GM18502 (cell line): ENCODE measurements around the gene MORN3.
"Not testable (repeated sequence)": the region's sequence is repeated elsewhere in the genome, so short reads cannot be mapped to it uniquely, and the experiment has no call there.

Experiments used
- ATAC-seq: cut with Tn5 transposase; IDR thresholded peaks from one replicate; pipeline ENCODE4 v1.9.1; 2021; ENCODE audit warnings: mild to moderate bottlenecking; ENCODE audit not compliant: unreplicated experiment, poor library complexity

Gene MORN3

DNA sequence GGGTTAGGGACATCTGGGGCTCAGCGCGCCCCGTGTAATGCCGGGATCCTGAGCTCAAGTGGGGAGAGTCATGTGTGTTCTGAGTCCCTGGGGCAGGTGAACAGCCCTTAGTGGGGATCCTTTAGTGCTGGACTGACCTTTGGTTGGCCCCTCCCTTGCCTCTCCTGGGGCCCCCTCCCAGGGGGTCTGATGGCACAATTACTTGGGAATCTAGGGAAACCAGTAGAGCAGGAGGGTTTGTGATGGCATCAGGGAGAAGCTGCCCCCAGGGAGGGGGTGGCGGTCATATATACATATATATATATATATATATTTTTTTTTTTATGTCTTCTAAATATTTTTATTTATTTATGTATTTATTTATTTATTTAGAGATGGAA, at the start of gene MORN3:
MORN3 (minus strand) TSS at position 134 of the 380 bp plus-strand sequence. CDS start 171 bp downstream, outside the sequence.
- no peak for ATAC-seq

GRCh38 chr12:121718653-121719239, 49.3 kb upstream of the MORN3 start:
- ATAC-seq = no peak

GRCh38 chr12:121717041-121717699, 47.7 kb upstream of the MORN3 start:
- ATAC-seq = no peak

DNA sequence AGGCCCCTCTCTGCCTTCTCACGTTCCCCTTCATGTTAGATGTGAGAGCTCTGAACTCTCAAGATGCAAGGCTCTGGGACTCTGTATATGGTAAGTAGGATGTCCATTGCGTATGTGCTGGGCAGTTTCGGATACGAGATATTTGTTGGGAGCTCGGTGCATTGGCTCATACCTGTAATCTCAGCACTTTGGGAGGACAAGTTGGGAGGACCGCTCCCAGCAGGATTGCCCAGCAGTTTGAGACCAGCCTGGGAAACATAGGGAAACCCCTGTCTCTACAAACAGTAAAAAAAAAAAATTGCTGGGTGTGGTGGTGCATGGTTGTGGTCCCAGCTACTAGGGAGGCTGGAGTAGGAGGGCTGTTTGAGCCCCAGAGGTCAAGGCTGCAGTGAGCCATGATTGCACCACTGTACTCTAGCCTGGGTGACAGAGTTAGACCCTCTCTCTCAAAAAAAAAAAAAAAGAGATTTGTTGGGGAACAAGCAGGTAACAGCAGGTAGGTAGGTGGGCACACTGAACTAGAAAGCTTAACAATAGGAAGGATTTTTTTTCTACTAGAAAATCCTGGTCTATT, 46.5 kb upstream of the MORN3 start:
- no peak for ATAC-seq

DNA sequence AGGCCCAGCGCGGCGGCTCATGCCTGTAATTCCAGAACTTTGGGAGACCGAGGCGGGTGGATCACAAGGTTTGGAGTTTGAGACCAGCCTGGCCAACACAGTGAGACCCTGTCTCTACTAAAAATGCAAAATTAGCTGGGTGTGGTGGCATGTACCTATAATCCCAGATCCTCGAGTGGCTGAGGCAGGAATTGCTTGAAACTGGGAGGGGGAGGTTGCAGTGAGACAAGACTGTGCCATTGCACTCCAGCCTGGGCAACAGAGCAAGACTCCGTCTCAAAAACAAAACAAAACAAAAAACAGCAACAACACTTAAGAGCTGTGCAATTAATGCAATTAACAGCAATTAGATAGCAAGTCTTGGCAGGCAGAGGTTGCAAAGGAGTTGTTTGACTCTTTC, 45.6 kb upstream of the MORN3 start:
- ATAC-seq = not testable (repeated sequence)

DNA sequence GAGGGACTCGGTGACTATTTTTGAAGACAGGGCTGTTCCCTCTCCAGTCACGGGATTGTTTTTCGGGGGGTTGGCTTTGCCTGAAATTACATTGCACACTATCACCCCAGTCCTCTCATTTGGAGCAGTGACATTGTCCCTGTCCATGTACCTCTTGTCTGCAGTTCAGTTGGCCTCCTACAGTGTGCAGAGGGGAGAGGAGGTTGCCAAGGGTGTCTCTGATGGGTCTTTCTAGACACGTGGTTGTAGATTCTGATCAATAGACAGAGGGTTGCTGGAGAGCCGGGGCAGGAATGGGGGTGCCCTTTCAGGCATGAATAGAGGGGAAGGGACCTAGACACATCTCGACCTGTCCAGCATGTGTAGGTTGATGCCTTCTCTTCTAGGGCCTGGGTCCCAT, 44.3 kb upstream of the MORN3 start:
- ATAC-seq = no peak

DNA sequence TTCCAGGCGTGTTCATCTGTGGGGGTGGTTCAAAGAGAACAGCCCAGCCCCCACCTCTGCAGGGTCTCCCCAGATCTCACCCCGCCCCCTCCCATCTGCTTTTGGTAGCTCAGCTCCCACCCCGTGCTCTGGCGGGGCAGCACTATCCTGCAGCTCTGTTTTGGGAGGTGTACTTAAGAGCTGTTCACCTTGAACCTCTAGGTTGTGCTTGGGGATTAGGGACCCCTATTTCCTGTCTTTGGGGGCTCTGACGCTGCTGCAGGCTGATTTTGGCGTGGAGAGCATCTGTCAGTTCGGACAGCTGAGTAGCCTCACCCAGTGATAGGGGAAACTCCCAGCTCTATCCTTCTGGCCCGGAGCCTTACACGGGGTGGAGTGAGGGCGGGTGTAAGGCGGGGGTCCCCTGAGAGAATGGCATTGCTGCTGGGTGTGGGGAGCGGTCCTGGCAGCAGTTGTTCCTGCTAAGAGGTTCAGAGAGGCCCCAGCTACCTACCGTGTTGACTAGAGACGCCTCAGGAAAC, 43.9 kb upstream of the MORN3 start:
- peak; percentile 3 for ATAC-seq

- peak; percentile 80 for ATAC-seq
Observed at GRCh38 chr12:121712461-121713256, 43.2 kb upstream of the MORN3 start, which contains the start of gene TMEM120B. Gene TMEM120B (plus strand): TSS chr12:121712752. CDS start chr12:121712896, 144 bp downstream.

DNA sequence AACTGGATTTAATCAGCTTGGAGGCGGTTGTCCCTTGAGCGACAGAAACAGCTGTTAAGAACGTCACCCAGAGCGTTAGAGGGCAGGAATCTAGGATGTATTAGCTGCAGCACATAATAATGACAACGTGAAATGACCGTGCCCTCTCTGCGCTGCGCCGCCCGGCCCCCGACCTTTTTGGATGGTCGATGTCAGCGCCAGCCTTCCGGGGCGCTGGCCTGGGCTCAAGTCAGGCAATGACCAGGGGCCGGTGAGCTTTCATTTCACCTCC, 42.7 kb upstream of the MORN3 start:
- ATAC-seq = peak; percentile 16

- peak; percentile 3 for ATAC-seq
Observed at GRCh38 chr12:121711361-121712189, 42.1 kb upstream of the MORN3 start.

- no peak for ATAC-seq
Observed at GRCh38 chr12:121709478-121709961, 40.1 kb upstream of the MORN3 start.

GRCh38 chr12:121709064-121709424, 39.6 kb upstream of the MORN3 start:
- ATAC-seq = not testable (repeated sequence)

GRCh38 chr12:121708313-121709063, 39.0 kb upstream of the MORN3 start:
- no peak for ATAC-seq

- no peak for ATAC-seq
Observed at GRCh38 chr12:121705514-121705913, 36.1 kb upstream of the MORN3 start.

DNA sequence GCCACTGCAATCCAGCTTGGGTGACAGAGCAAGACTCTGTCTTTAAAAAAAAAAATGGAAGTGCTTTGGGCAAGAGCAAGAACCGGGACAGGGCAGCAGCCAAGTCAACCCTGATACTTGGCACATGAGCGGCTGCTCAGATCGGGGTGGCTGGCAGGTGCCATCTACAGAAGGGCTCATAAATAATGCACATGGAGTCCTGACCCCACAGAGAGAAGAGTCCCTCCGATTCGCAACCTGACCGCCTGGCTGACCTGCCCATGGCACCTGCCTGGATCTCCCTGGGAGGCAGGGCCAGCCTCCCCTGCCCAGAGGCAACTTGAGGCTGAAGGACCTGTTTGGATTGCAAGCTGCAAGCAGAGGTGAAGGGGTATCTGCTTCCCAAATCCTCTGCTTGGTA, 33.5 kb upstream of the MORN3 start:
- no peak for ATAC-seq

DNA sequence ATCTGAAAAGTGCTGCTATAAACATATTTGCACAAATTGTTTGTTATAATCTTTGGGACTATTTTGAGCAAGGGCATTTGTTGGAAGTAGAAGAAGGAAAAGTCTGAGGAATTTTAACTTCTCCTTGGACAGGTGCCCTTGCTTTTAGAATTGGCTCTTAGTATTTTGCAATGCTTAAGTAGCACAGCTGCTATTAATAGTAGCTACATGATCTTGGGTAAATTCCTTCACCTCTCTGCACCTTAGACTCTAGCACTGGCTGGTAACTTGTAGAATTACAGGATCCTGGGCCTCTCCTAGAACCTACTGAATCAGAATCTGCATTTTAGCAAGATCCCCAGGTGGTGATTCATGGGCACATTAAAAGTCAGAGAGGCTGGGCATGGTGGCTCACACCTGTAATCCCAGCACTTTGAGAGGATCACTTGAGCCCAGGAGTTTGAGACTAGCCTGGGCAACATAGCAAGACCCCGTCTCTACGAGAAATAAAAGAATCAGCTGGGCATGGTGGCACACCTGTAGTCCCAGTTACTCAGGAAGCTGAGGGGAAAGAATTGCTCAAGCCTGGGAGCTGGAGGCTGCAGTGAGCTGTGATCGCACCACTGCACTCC, 32.3 kb upstream of the MORN3 start:
- ATAC-seq = no peak

DNA sequence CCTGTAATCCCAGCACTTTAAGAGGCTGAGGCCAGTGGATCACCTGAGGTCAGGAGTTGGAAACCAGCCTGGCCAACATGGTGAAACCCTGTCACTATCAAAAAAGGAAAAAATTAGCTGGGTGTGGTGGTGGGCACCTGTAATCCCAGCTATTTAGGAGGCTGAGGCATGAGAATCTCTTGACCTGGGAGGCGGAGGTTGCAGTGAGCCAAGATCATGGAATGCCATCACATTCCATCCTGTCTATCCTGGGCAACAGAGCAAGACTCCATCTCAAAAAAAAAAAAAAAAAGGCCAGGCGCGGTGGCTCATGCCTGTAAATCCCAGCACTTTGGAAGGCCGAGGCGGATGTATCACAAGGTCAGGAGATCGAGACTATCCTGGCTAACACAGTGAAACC, 28.4 kb upstream of the MORN3 start:
- ATAC-seq = not testable (repeated sequence)

DNA sequence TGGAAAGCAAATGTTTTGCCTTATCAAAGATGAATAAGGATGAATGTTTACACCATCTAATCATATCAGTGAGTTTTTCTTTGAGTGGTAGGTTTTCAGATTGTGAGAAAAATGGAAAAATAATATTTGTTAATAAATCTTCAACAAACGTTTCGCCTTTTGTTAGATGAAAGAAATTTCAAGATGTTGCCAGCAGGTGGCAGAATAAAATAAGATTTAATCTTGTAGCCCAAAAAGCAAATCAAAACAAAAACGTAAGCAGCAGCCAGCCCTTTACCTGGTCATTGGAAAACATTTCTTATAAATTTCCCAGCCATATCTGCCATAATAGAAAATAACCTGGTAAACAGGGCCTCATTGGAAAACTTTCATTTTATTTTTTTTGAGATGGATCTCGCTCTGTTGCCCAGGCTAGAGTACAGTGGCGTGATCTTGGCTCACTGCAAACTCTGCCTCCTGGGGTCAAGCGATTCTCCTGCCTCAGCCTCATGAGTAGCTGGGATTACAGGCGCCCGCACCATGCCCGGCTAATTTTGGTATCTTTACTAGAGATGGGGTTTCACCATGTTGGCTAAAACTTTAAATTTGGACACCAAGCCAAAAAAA, 27.7 kb upstream of the MORN3 start:
- no peak for ATAC-seq
